HCT116 (cell line): Measurements from ENCODE around the gene DHDH. TPM values are rescaled to one million over a fixed set of nuclear protein-coding genes. Genes with fewer than 3 reads are reported as not detected.
A peak's percentile ranks its signal among the peaks of the same experiment; 100 is the strongest.
"Not testable (repeated sequence)": the region's sequence is repeated elsewhere in the genome, so short reads cannot be mapped to it uniquely, and the experiment has no call there.

Experiments
- ATAC-seq: fragments of 200-7000 bp; cut with Tn5 transposase; 2 replicates; pipeline ENCODE4 v1.9.1; 2020; ENCODE audit warnings: mild to moderate bottlenecking, moderate library complexity
- BruUV-seq: library from RNA; stranded (reverse); fragments of 400-500 nt; replicated peaks from 2 replicates; lab custom pipeline; 2021; lab: Mats Ljungman, UMichigan
- CTCF ChIA-PET: fragments of 300-600 bp; sonication (Branson Sonifier 250); formaldehyde crosslinking; loops from one replicate; lab custom pipeline; 2021; ENCODE audit warnings: antibody characterized with exemption; lab: Charles Lee
- POLR2A ChIA-PET: fragments of 300-600, 350-600 bp; sonication (Branson Sonifier 250); formaldehyde crosslinking; loops from one replicate; lab custom pipeline; 2021; ENCODE audit warnings: antibody characterized with exemption; lab: Charles Lee
- RAD21 ChIA-PET, 2 experiments: fragments of 300-600 bp; sonication (Branson Sonifier 250); formaldehyde crosslinking; loops; one replicate each; lab custom pipeline; 2023; ENCODE audit warnings: low total read pairs in 2 of 2; ENCODE audit not compliant: uncharacterized antibody in 2 of 2, unreplicated experiment in 2 of 2, low non-redundant PET in 1 of 2; lab: Charles Lee
- DNase-seq: peaks from one replicate; pipeline ENCODE4 v3.0.0-alpha.2; 2010; ENCODE audit warnings: low read depth, low spot score
- H2AFZ ChIP-seq: fragments of 200-600 bp; shearing (Covaris generic), sonication (generic); 2 replicates; pipeline ENCODE4 v1.6.1; 2017; ENCODE audit warnings: low read depth, mixed run types, mixed read lengths, antibody characterized with exemption, low read length; ENCODE audit not compliant: poor library complexity, severe bottlenecking
- H3K27ac ChIP-seq: 2 replicates; pipeline ENCODE4 v1.5.1; 2012; ENCODE audit warnings: low read depth, low read length
- H3K27me3 ChIP-seq: fragments of 200-600 bp; sonication (generic); 2 replicates; pipeline ENCODE4 v1.6.1; 2016; ENCODE audit warnings: mixed run types, low read length, mixed read lengths; ENCODE audit not compliant: insufficient read depth
- H3K36me3 ChIP-seq, 2 experiments: fragments of 200-500 bp in 1 of 2; fragments of 200-600 bp in 1 of 2; sonication (Bioruptor generic) in 1 of 2; sonication (generic) in 1 of 2; 2 replicates each; pipeline versions ENCODE4 v1.5.1 to v1.6.1; 2014 to 2016; ENCODE audit warnings: low read length in 2 of 2, inconsistent platforms in 1 of 2, mixed read lengths in 1 of 2, mixed run types in 1 of 2; ENCODE audit not compliant: insufficient read depth in 2 of 2, control insufficient read depth in 1 of 2
- H3K4me1 ChIP-seq, 2 experiments: fragments of 200-600 bp in 1 of 2; sonication (generic) in 1 of 2; 2 replicates each; pipeline versions ENCODE4 v1.5.1 to v1.6.1; 2012 to 2017; ENCODE audit warnings: low read length in 2 of 2, inconsistent platforms in 1 of 2, mild to moderate bottlenecking in 1 of 2, mixed read lengths in 1 of 2, mixed run types in 1 of 2, moderate library complexity in 1 of 2; ENCODE audit not compliant: insufficient read depth in 2 of 2, control insufficient read depth in 1 of 2
- H3K4me2 ChIP-seq: fragments of 200-600 bp; sonication (generic); 2 replicates; pipeline ENCODE4 v1.6.1; 2017; ENCODE audit warnings: mixed run types, low read length, mixed read lengths
- H3K4me3 ChIP-seq, 2 experiments: fragments of 200-600 bp in 1 of 2; sonication (generic) in 1 of 2; replicated peaks in 1 of 2; 2 replicates each; pipeline ENCODE4 v1.5.1; 2011 to 2016; ENCODE audit warnings: low read length in 2 of 2, control low read depth in 1 of 2, low read depth in 1 of 2, mild to moderate bottlenecking in 1 of 2, mixed read lengths in 1 of 2, mixed run types in 1 of 2
- H3K79me2 ChIP-seq: fragments of 200-600 bp; sonication (generic); 2 replicates; pipeline ENCODE4 v1.6.1; 2017; ENCODE audit warnings: mild to moderate bottlenecking, mixed run types, low read length, moderate library complexity, mixed read lengths; ENCODE audit not compliant: insufficient read depth
- H3K9ac ChIP-seq: fragments of 200-600 bp; sonication (generic); 2 replicates; pipeline ENCODE4 v1.6.1; 2016; ENCODE audit warnings: low read length, mixed read lengths
- H3K9me2 ChIP-seq: fragments of 200-600 bp; sonication (generic), shearing (Covaris generic); 2 replicates; pipeline ENCODE4 v1.6.1; 2017; ENCODE audit warnings: mixed run types, mild to moderate bottlenecking, moderate library complexity; ENCODE audit not compliant: insufficient read depth
- H3K9me3 ChIP-seq, 2 experiments: fragments of 200-500 bp in 1 of 2; fragments of 200-600 bp in 1 of 2; sonication (Bioruptor generic) in 1 of 2; sonication (generic) in 1 of 2; 2 replicates each; pipeline ENCODE4 v1.6.1; 2014 to 2017; ENCODE audit warnings: low read length in 2 of 2, mixed read lengths in 2 of 2, inconsistent platforms in 1 of 2, low read depth in 1 of 2, mild to moderate bottlenecking in 1 of 2, mixed run types in 1 of 2, moderate library complexity in 1 of 2; ENCODE audit not compliant: control insufficient read depth in 1 of 2, insufficient read depth in 1 of 2
- H4K20me1 ChIP-seq: fragments of 200-600 bp; sonication (generic), shearing (Covaris generic); 2 replicates; pipeline ENCODE4 v1.6.1; 2017; ENCODE audit warnings: mixed run types, mild to moderate bottlenecking, moderate library complexity; ENCODE audit not compliant: insufficient read depth
- FOSL1 ChIP-seq: IDR thresholded peaks from 2 replicates; pipeline ENCODE4 v1.6.1; 2012; ENCODE audit warnings: low read depth
- ZBTB33 ChIP-seq: IDR thresholded peaks from 2 replicates; pipeline ENCODE4 v1.6.1; 2011; ENCODE audit warnings: mild to moderate bottlenecking, low read length, moderate library complexity; ENCODE audit not compliant: insufficient replicate concordance; ENCODE audit errors: extremely low read depth
- intact Hi-C: fragments of 100-400 bp; cut with micrococcal nuclease; formaldehyde crosslinking; loops from 2 replicates; pipeline ENCODE4 v1.10.0; 2022
- total RNA-seq: library from RNA; stranded (reverse); gene quantifications from one replicate; pipeline ENCODE4 v1.2.1, GENCODE V29; 2021; ENCODE audit not compliant: unreplicated experiment

DHDH gene
- total RNA-seq, 1 experiment from 2014 or later, result 8.6 TPM

GRCh38 chr19:48925240-48925843 is 8.2 kb upstream of the DHDH start:
- H3K9me2 ChIP-seq, result no peaks in the 10 kb centered on the region
- H3K27ac ChIP-seq, result no peak overlapping the region
- DNase-seq (peak; percentile 60), ATAC-seq (peak; percentile 67)
- CTCF ChIA-PET, result interaction anchor here (1.5 kb wide), 1 partner anchor 130 kb away, joined by 6 read pairs; no protein-coding TSS in a partner anchor
- H3K9ac ChIP-seq, result peak overlapping the region; percentile 44
- no peaks in the 10 kb centered on the region for H3K9me3 ChIP-seq
- H3K4me3 ChIP-seq, result no peak overlapping the region
- TF ChIP-seq ZBTB33 (no peak), FOSL1 (peak; percentile 69)
- H2AFZ ChIP-seq, result no peak overlapping the region
- H3K4me2 ChIP-seq, result peak overlapping the region; percentile 76
- intact Hi-C loops, result no loop called here
- H3K36me3 ChIP-seq, result no peaks in the 10 kb centered on the region
- BruUV-seq, result no TSS peak
- POLR2A ChIA-PET, result interaction anchor here (0.7 to 1.7 kb wide), 4 partner anchors 8 to 51 kb away, joined by 3 to 7 read pairs (median 4); partner anchors contain the start of gene DHDH
- RAD21 ChIA-PET, result interaction anchor here in 1 of 2 experiments (0.6 kb wide), 1 partner anchor 20 kb away, joined by 4 read pairs; no protein-coding TSS in a partner anchor
- no peaks in the 10 kb centered on the region for H3K79me2 ChIP-seq
- no peaks in the 10 kb centered on the region for H4K20me1 ChIP-seq
- H3K4me1 ChIP-seq, result peaks cover 22 to 44% of the 10 kb centered on the region in 2 experiments
- no peaks in the 10 kb centered on the region for H3K27me3 ChIP-seq

DNA sequence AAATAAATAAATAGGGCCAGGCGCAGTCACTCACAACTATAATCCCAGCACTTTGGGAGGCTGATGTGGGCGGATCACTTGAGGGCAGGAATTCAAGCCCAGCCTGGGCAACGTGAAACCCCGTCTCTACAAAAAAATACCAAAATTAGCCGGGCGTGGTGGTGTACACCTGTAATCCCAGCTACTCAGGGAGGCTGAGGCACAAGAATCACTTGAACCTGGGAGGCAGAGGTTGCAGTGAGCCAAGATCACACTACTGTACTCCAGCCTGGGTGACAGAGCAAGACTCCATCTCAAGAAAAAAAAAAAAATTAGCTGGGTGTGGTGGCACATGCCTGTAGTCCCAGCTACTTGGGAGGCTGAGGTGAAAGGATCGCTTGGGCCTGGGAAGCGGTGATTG is 7.6 kb upstream of the DHDH start:
- POLR2A ChIA-PET, result interaction anchor here (1.0 to 1.7 kb wide), 3 partner anchors 7 to 52 kb away, joined by 3 to 7 read pairs (median 4); partner anchors contain the start of gene DHDH

More for the DNA sequence above, 7.6 kb upstream of the DHDH start:
- BruUV-seq, H3K27ac ChIP-seq, intact Hi-C loops, H4K20me1 ChIP-seq, H3K79me2 ChIP-seq, H3K4me3 ChIP-seq, RAD21 ChIA-PET, H3K27me3 ChIP-seq, H3K36me3 ChIP-seq, H2AFZ ChIP-seq, DNase-seq, H3K9me3 ChIP-seq, H3K9me2 ChIP-seq: not testable (repeated sequence)
- ATAC-seq, result 0 out of 2 replicates have a peak, but pooled peaks have one; percentile 6
- Histone ChIP-seq H3K4me1 (peaks cover 22 to 44% of the 10 kb centered on the region in 2 experiments), H3K4me2 (peak overlapping the region; percentile 76), H3K9ac (peak overlapping the region; percentile 44)
- CTCF ChIA-PET, result interaction anchor here (1.5 kb wide), 1 partner anchor 130 kb away, joined by 6 read pairs; no protein-coding TSS in a partner anchor
